IPS DF 6.9 (cell line): ENCODE measurements around the gene TBL2.

Experiments
- DNase-seq: peaks from one replicate; pipeline ENCODE4 v3.0.0-alpha.2; 2013; ENCODE audit warnings: low read depth, low spot score
- H3K27ac ChIP-seq: one replicate; pipeline ENCODE4 v1.5.1; 2013; ENCODE audit warnings: low read length, control low read depth
- H3K27me3 ChIP-seq: 2 replicates; pipeline ENCODE4 v1.6.1; 2013; ENCODE audit warnings: mild to moderate bottlenecking, low read length; ENCODE audit not compliant: control insufficient read depth, insufficient read depth
- H3K36me3 ChIP-seq: 2 replicates; pipeline ENCODE4 v1.6.1; 2013; ENCODE audit warnings: low read length; ENCODE audit not compliant: control insufficient read depth, insufficient read depth
- H3K4me1 ChIP-seq: 2 replicates; pipeline ENCODE4 v1.6.1; 2013; ENCODE audit warnings: low read length; ENCODE audit not compliant: control insufficient read depth, insufficient read depth
- H3K4me3 ChIP-seq: 2 replicates; pipeline ENCODE4 v1.5.1; 2013; ENCODE audit warnings: mild to moderate bottlenecking, low read length
- H3K9me3 ChIP-seq: 2 replicates; pipeline ENCODE4 v1.6.1; 2013; ENCODE audit warnings: low read length, inconsistent platforms; ENCODE audit not compliant: control insufficient read depth, insufficient read depth
- WGBS: extraction: QIAGEN DNeasy Blood & Tissue Kit; methylation state at CpG from one replicate; pipeline ENCODE4 v1.1.7; 2013; ENCODE audit warnings: mixed read lengths, missing lambda C conversion rate; ENCODE audit not compliant: insufficient read length, insufficient coverage; 5-methylcytosine and 5-hydroxymethylcytosine counted together

The TBL2 gene

GRCh38 chr7:73605601-73606220 lies 27.3 kb upstream of the TBL2 start:
- Histone ChIP-seq H3K9me3 (no peaks in the 10 kb centered on the region), H3K27me3 (no peaks in the 10 kb centered on the region), H3K4me3 (no peak overlapping the region), H3K36me3 (no peaks in the 10 kb centered on the region), H3K27ac (no peak overlapping the region), H3K4me1 (0 out of 2 replicates have a peak, but pooled peaks cover 1% of the 10 kb centered on the region)
- WGBS: no CpG with 5 or more reads among the region's 23 CpGs
- DNase-seq: no peak

- no CpG with 5 or more reads among the region's 22 CpGs for WGBS
- Histone ChIP-seq H3K36me3 (no peaks in the 10 kb centered on the region), H3K4me3 (no peak overlapping the region), H3K27me3 (no peaks in the 10 kb centered on the region), H3K9me3 (no peaks in the 10 kb centered on the region), H3K4me1 (0 out of 2 replicates have a peak, but pooled peaks cover 1% of the 10 kb centered on the region), H3K27ac (no peak overlapping the region)
- no peak for DNase-seq
Observed at GRCh38 chr7:73602721-73603651, 24.6 kb upstream of the TBL2 start.

GRCh38 chr7:73599916-73600315 lies 21.5 kb upstream of the TBL2 start:
- Histone ChIP-seq H3K36me3 (no peaks in the 10 kb centered on the region), H3K27ac (no peak overlapping the region), H3K4me3 (no peak overlapping the region), H3K27me3 (no peaks in the 10 kb centered on the region), H3K4me1 (peaks cover 3% of the 10 kb centered on the region; the same call in 1 of the 2 replicates), H3K9me3 (no peaks in the 10 kb centered on the region)
- DNase-seq: no peak
- WGBS: no CpG with 5 or more reads among the region's 7 CpGs

- no peaks in the 10 kb centered on the region for H3K9me3 ChIP-seq
- H3K27me3 ChIP-seq: no peaks in the 10 kb centered on the region
- H3K36me3 ChIP-seq: no peaks in the 10 kb centered on the region
- no peak overlapping the region for H3K4me3 ChIP-seq
- H3K4me1 ChIP-seq: peaks cover 3% of the 10 kb centered on the region; the same call in 1 of the 2 replicates
- no peak for DNase-seq
- no peak overlapping the region for H3K27ac ChIP-seq
- no CpG with 5 or more reads among the region's 13 CpGs for WGBS
Observed at GRCh38 chr7:73599151-73599882, 20.9 kb upstream of the TBL2 start.

- H3K4me3 ChIP-seq: no peak overlapping the region
- no peaks in the 10 kb centered on the region for H3K27me3 ChIP-seq
- WGBS: 100% methylated on average over 1 of the region's 5 CpGs
- H3K9me3 ChIP-seq: no peaks in the 10 kb centered on the region
- peaks cover 1% of the 10 kb centered on the region; the same call in 1 of the 2 replicates for H3K4me1 ChIP-seq
- no peaks in the 10 kb centered on the region for H3K36me3 ChIP-seq
- no peak overlapping the region for H3K27ac ChIP-seq
- DNase-seq: no peak
Observed at GRCh38 chr7:73597978-73598782, 19.8 kb upstream of the TBL2 start.

- no CpG with 5 or more reads among the region's 37 CpGs for WGBS
- H3K4me3 ChIP-seq: no peak overlapping the region
Observed at GRCh38 chr7:73596191-73597065, 18.0 kb upstream of the TBL2 start.

GRCh38 chr7:73595358-73595757 lies 17.0 kb upstream of the TBL2 start:
- Histone ChIP-seq H3K9me3 (no peaks in the 10 kb centered on the region), H3K4me3 (no peak overlapping the region), H3K4me1 (peaks cover 1% of the 10 kb centered on the region; the same call in 1 of the 2 replicates), H3K27me3 (no peaks in the 10 kb centered on the region), H3K36me3 (no peaks in the 10 kb centered on the region), H3K27ac (no peak overlapping the region)
- no CpG with 5 or more reads among the region's 9 CpGs for WGBS
- no peak for DNase-seq

More at GRCh38 chr7:73596191-73597065, 18.0 kb upstream of the TBL2 start:
- DNase-seq: no peak
- Histone ChIP-seq H3K36me3 (no peaks in the 10 kb centered on the region), H3K4me1 (peaks cover 1% of the 10 kb centered on the region; the same call in 1 of the 2 replicates), H3K9me3 (no peaks in the 10 kb centered on the region), H3K27ac (no peak overlapping the region), H3K27me3 (no peaks in the 10 kb centered on the region)

GRCh38 chr7:73593207-73594045 lies 15.0 kb upstream of the TBL2 start:
- Histone ChIP-seq H3K9me3 (no peaks in the 10 kb centered on the region), H3K27me3 (no peaks in the 10 kb centered on the region), H3K27ac (no peak overlapping the region), H3K4me1 (peaks cover 1% of the 10 kb centered on the region; the same call in 1 of the 2 replicates), H3K36me3 (no peaks in the 10 kb centered on the region), H3K4me3 (no peak overlapping the region)
- no CpG with 5 or more reads among the region's 14 CpGs for WGBS
- no peak for DNase-seq
